GM23248 (cell line): ENCODE data around the gene DNAJC24. TPM values are rescaled to one million over a fixed set of nuclear protein-coding genes. Genes with fewer than 3 reads are reported as not detected.

Experiments
- DNase-seq: peaks from one replicate; pipeline ENCODE4 v3.0.0-alpha.2; 2015
- H2AFZ ChIP-seq: fragments of 200-600 bp; sonication (generic); 2 replicates; pipeline ENCODE4 v1.6.1; 2016; ENCODE audit warnings: antibody characterized with exemption
- H3F3A ChIP-seq: fragments of 200-600 bp; sonication (generic); 2 replicates; pipeline ENCODE4 v1.6.1; 2016; ENCODE audit warnings: mild to moderate bottlenecking, antibody characterized with exemption, mixed run types; ENCODE audit not compliant: insufficient read depth
- H3K27ac ChIP-seq: fragments of 200-600 bp; sonication (generic); 2 replicates; pipeline ENCODE4 v1.5.1; 2016; ENCODE audit warnings: mild to moderate bottlenecking
- H3K27me3 ChIP-seq: fragments of 200-600 bp; sonication (generic); replicated peaks from 2 replicates; pipeline ENCODE4 v1.6.1; 2016; ENCODE audit warnings: mild to moderate bottlenecking; ENCODE audit not compliant: insufficient read depth
- H3K36me3 ChIP-seq: fragments of 200-600 bp; sonication (generic); 2 replicates; pipeline ENCODE4 v1.6.1; 2016; ENCODE audit warnings: low read depth, mild to moderate bottlenecking
- H3K4me1 ChIP-seq: fragments of 200-600 bp; sonication (generic); 2 replicates; pipeline ENCODE4 v1.6.1; 2016; ENCODE audit warnings: mild to moderate bottlenecking; ENCODE audit not compliant: insufficient read depth
- H3K4me2 ChIP-seq: fragments of 200-600 bp; sonication (generic); one replicate; pipeline ENCODE4 v1.6.1; 2016; ENCODE audit warnings: mild to moderate bottlenecking; ENCODE audit not compliant: unreplicated experiment
- H3K4me3 ChIP-seq: fragments of 200-600 bp; sonication (generic); 2 replicates; pipeline ENCODE4 v1.5.1; 2016; ENCODE audit warnings: mild to moderate bottlenecking
- H3K79me2 ChIP-seq: fragments of 200-600 bp; sonication (generic); 2 replicates; pipeline ENCODE4 v1.6.1; 2016; ENCODE audit warnings: mild to moderate bottlenecking; ENCODE audit not compliant: insufficient read depth
- H3K9ac ChIP-seq: fragments of 200-600 bp; sonication (generic); 2 replicates; pipeline ENCODE4 v1.6.1; 2016; ENCODE audit warnings: mild to moderate bottlenecking
- H3K9me2 ChIP-seq: fragments of 200-600 bp; sonication (generic); 2 replicates; pipeline ENCODE4 v1.6.1; 2016; ENCODE audit warnings: mixed run types, mild to moderate bottlenecking, moderate library complexity; ENCODE audit not compliant: insufficient read depth
- H3K9me3 ChIP-seq: fragments of 200-600 bp; sonication (generic); one replicate; pipeline ENCODE4 v1.6.1; 2017; ENCODE audit warnings: low read depth
- H4K20me1 ChIP-seq: fragments of 200-600 bp; sonication (generic); 2 replicates; pipeline ENCODE4 v1.6.0; 2016; ENCODE audit not compliant: insufficient read depth
- EZH2 ChIP-seq: fragments of 200-600 bp; sonication (generic); IDR thresholded peaks from 2 replicates; pipeline ENCODE4 v1.6.1; 2018; ENCODE audit warnings: antibody characterized with exemption, mild to moderate bottlenecking; ENCODE audit not compliant: insufficient read depth, poor library complexity, severe bottlenecking
- EZH2phosphoT487 ChIP-seq: fragments of 200-600 bp; sonication (generic); IDR thresholded peaks from 2 replicates; pipeline ENCODE4 v1.6.1; 2018; ENCODE audit warnings: antibody characterized with exemption, moderate library complexity, mild to moderate bottlenecking, low read depth; ENCODE audit not compliant: insufficient read depth
- WGBS, 2 experiments: methylation state at CpG; one replicate each; pipeline ENCODE4 v1.1.6; 2015 to 2017; ENCODE audit warnings: low lambda C conversion rate in 2 of 2, low coverage in 1 of 2; ENCODE audit errors: missing lambda C conversion rate in 2 of 2; 5-methylcytosine and 5-hydroxymethylcytosine counted together
- in situ Hi-C: fragments of 300-500 bp; cut with MboI; formaldehyde crosslinking; loops from 2 replicates; pipeline ENCODE4 v1.15.0; 2020
- polyA plus RNA-seq: library from polyadenylated mRNA; unstranded; fragments of >200 nt; fragmentation: Nextera tagmentation; extraction: Ambion mirVana; gene quantifications from 2 replicates; pipeline ENCODE4 v1.2.1, GENCODE V29; 2016
- total RNA-seq: library from RNA; depleted of rRNA; stranded (reverse); fragments of >200 nt; shearing (Covaris generic); gene quantifications from 2 replicates; pipeline ENCODE4 v1.2.3, GENCODE V29; 2014

DNAJC24 gene
- total and polyA plus RNA-seq, 2 experiments from 2014 or later = 13.3 to 22.6 TPM

- Histone ChIP-seq H2AFZ (no peak overlapping the region), H4K20me1 (no peaks in the 10 kb centered on the region), H3K27ac (no peak overlapping the region), H3K36me3 (peaks cover 4% of the 10 kb centered on the region; the same call in 1 of the 2 replicates), H3K4me1 (no peaks in the 10 kb centered on the region), H3F3A (0 out of 2 replicates have a peak, but pooled peaks cover 10% of the 10 kb centered on the region), H3K4me3 (no peak overlapping the region), H3K27me3 (no peaks in the 10 kb centered on the region), H3K4me2 (no peak overlapping the region), H3K9me3 (no peaks in the 10 kb centered on the region), H3K9ac (no peak overlapping the region), H3K79me2 (no peaks in the 10 kb centered on the region), H3K9me2 (no peaks in the 10 kb centered on the region)
- TF ChIP-seq EZH2 (no peak), EZH2phosphoT487 (no peak)
- DNase-seq = peak; percentile 49
- 36 to 38% methylated on average over 5 of the region's 5 CpGs for WGBS, 2 experiments
- in situ Hi-C loops = no loop called here
These were observed 27.7 kb downstream of the DNAJC24 start for GRCh38 chr11:31397239-31397834.

GRCh38 chr11:31404614-31405013 is 35.0 kb downstream of the DNAJC24 start:
- in situ Hi-C loops = no loop called here
- Histone ChIP-seq H3K4me2 (no peak overlapping the region), H3F3A (0 out of 2 replicates have a peak, but pooled peaks cover 9% of the 10 kb centered on the region), H3K79me2 (no peaks in the 10 kb centered on the region), H3K4me3 (no peak overlapping the region), H3K9ac (no peak overlapping the region), H3K27ac (no peak overlapping the region), H3K27me3 (no peaks in the 10 kb centered on the region), H2AFZ (no peak overlapping the region), H3K4me1 (peaks cover 14% of the 10 kb centered on the region), H3K9me2 (no peaks in the 10 kb centered on the region), H3K9me3 (no peaks in the 10 kb centered on the region), H3K36me3 (peaks cover 4% of the 10 kb centered on the region; the same call in 1 of the 2 replicates), H4K20me1 (no peaks in the 10 kb centered on the region)
- DNase-seq = no peak
- TF ChIP-seq EZH2 = no peak
- no peak for TF ChIP-seq EZH2phosphoT487

DNA sequence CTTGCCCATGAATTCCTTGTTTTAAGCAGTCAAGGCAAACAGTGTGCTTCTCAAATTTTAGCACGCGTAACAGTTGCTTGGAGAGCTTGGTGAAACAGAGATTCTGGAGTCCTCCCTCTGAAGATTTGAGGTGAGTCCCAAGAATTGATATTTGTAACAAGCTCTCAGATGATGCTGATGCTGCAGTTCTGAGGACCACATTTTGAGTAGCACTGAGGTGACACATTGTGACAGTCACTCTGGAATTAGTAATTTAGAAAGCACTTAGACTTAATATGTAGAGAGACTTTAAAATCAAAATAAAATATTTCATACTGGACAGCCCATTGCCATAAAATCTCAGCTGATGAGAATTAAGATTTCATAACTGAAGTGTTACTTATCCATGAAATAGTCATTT is 38.5 kb downstream of the DNAJC24 start:
- TF ChIP-seq EZH2 = no peak
- Histone ChIP-seq H3K4me3 (no peak overlapping the region), H3K9me2 (no peaks in the 10 kb centered on the region), H3K9ac (no peak overlapping the region), H4K20me1 (no peaks in the 10 kb centered on the region), H3K27ac (no peak overlapping the region), H3K79me2 (no peaks in the 10 kb centered on the region), H3K4me2 (no peak overlapping the region), H3K9me3 (no peaks in the 10 kb centered on the region), H3K36me3 (no peaks in the 10 kb centered on the region), H3F3A (peaks cover 9% of the 10 kb centered on the region; the same call in 1 of the 2 replicates), H3K27me3 (no peaks in the 10 kb centered on the region), H3K4me1 (peaks cover 17% of the 10 kb centered on the region), H2AFZ (no peak overlapping the region)
- in situ Hi-C loops = no loop called here
- DNase-seq = no peak
- 100% methylated on average over 2 of the region's 2 CpGs for WGBS, 2 experiments

DNA sequence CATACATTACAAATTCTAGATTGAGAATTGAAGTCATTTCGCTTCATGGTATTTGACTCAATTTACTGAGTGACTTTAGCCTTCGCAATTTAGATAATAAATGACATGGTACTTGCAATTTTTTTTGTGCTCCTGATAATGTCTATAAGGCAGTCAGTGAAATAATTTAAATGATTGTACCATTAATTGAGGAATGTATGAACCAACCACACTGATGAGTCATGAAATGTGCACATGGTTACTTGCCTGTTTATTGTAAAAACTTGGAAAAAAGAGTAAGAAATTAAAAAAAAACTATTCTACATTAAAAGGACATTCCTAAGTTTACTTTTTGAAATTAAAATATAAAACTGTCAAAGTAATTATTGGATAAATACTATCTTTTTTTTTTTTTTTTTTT is 43.3 kb downstream of the DNAJC24 start:
- Histone ChIP-seq H3K9me3 (no peaks in the 10 kb centered on the region), H3K27me3 (no peaks in the 10 kb centered on the region), H3F3A (no peaks in the 10 kb centered on the region; the same call in 1 of the 2 replicates), H2AFZ (no peak overlapping the region), H3K79me2 (no peaks in the 10 kb centered on the region), H3K9me2 (no peaks in the 10 kb centered on the region), H3K27ac (no peak overlapping the region), H3K4me2 (no peak overlapping the region), H4K20me1 (no peaks in the 10 kb centered on the region), H3K4me1 (peaks cover 10% of the 10 kb centered on the region), H3K4me3 (no peak overlapping the region), H3K36me3 (no peaks in the 10 kb centered on the region), H3K9ac (no peak overlapping the region)
- in situ Hi-C loops = no loop called here
- no peak for TF ChIP-seq EZH2
- TF ChIP-seq EZH2phosphoT487 = no peak
- peak; percentile 71 for DNase-seq
- WGBS, 2 experiments = 95 to 97% methylated on average over 2 of the region's 2 CpGs
